B cell (primary cell): ENCODE results near the gene RASA3.

ENCODE experiments used
- EZH2 ChIP-seq: IDR thresholded peaks from 2 replicates; pipeline ENCODE4 v1.6.1; 2012; ENCODE audit warnings: borderline replicate concordance, low read depth, mild to moderate bottlenecking, moderate library complexity, low read length; ENCODE audit not compliant: insufficient read depth, poor library complexity, severe bottlenecking
- TF ChIP-seq, protein P1 (sequence below): fragments of 200-600 bp; IDR thresholded peaks from one replicate; pipeline ENCODE4 v1.8.0; 2022; ENCODE audit warnings: antibody characterized with exemption, mild to moderate bottlenecking

- TF ChIP-seq, protein P1, sequence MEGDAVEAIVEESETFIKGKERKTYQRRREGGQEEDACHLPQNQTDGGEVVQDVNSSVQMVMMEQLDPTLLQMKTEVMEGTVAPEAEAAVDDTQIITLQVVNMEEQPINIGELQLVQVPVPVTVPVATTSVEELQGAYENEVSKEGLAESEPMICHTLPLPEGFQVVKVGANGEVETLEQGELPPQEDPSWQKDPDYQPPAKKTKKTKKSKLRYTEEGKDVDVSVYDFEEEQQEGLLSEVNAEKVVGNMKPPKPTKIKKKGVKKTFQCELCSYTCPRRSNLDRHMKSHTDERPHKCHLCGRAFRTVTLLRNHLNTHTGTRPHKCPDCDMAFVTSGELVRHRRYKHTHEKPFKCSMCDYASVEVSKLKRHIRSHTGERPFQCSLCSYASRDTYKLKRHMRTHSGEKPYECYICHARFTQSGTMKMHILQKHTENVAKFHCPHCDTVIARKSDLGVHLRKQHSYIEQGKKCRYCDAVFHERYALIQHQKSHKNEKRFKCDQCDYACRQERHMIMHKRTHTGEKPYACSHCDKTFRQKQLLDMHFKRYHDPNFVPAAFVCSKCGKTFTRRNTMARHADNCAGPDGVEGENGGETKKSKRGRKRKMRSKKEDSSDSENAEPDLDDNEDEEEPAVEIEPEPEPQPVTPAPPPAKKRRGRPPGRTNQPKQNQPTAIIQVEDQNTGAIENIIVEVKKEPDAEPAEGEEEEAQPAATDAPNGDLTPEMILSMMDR: no peak
- TF ChIP-seq EZH2: no peak
Measured at GRCh38 chr13:114142137-114142550, 9.7 kb upstream of the RASA3 start.
